CD14-positive monocyte (primary cell): Measurements from ENCODE around the gene HIBADH. TPM values are rescaled to one million over a fixed set of nuclear protein-coding genes. Genes with fewer than 3 reads are reported as not detected.

Source experiments
- DNase-seq, 3 donors: peaks; one replicate each; pipeline ENCODE4 v3.0.0-alpha.2; 2011 to 2022
- H2AFZ ChIP-seq: 2 replicates; pipeline ENCODE4 v1.6.0; 2012; ENCODE audit warnings: mild to moderate bottlenecking, low read depth, low read length, inconsistent platforms; ENCODE audit not compliant: insufficient read depth, poor library complexity, severe bottlenecking
- H3K27ac ChIP-seq, 2 donors: 1 replicate in 1 of 2; 2 replicates in 1 of 2; pipeline ENCODE4 v1.5.1; 2012 to 2013; ENCODE audit warnings: low read length in 2 of 2, control low read depth in 1 of 2, inconsistent platforms in 1 of 2, low read depth in 1 of 2, mild to moderate bottlenecking in 1 of 2
- H3K27me3 ChIP-seq, 2 donors: one replicate each; pipeline versions ENCODE4 v1.6.0 to v1.6.1; 2011 to 2013; ENCODE audit warnings: low read length in 2 of 2; ENCODE audit not compliant: control insufficient read depth in 2 of 2, insufficient read depth in 2 of 2
- H3K36me3 ChIP-seq, 2 donors: replicated peaks in 1 of 2; 1 replicate in 1 of 2; 2 replicates in 1 of 2; pipeline versions ENCODE4 v1.5.1 to v1.6.1; 2012 to 2013; ENCODE audit warnings: low read length in 2 of 2, control low read depth in 1 of 2, inconsistent platforms in 1 of 2, mild to moderate bottlenecking in 1 of 2; ENCODE audit not compliant: insufficient read depth in 2 of 2, control insufficient read depth in 1 of 2
- H3K4me1 ChIP-seq, 2 donors: 1 replicate in 1 of 2; 2 replicates in 1 of 2; pipeline versions ENCODE4 v1.5.1 to v1.6.1; 2012 to 2013; ENCODE audit warnings: low read length in 2 of 2, control low read depth in 1 of 2, inconsistent platforms in 1 of 2, mild to moderate bottlenecking in 1 of 2, moderate library complexity in 1 of 2; ENCODE audit not compliant: insufficient read depth in 2 of 2, control insufficient read depth in 1 of 2
- H3K4me2 ChIP-seq: replicated peaks from 2 replicates; pipeline ENCODE3; 2012; ENCODE audit warnings: low read length, moderate library complexity, mild to moderate bottlenecking; ENCODE audit not compliant: poor library complexity, severe bottlenecking; ENCODE audit errors: extremely low read depth
- H3K4me3 ChIP-seq, 3 experiments: fragments of 200-600 bp in 1 of 3; sonication (generic) in 1 of 3; replicated peaks in 1 of 3; 1 replicate in 2 of 3; 2 replicates in 1 of 3; pipeline ENCODE4 v1.5.1; 2011 to 2013; ENCODE audit warnings: low read length in 3 of 3, mild to moderate bottlenecking in 3 of 3, control low read depth in 2 of 3, low read depth in 2 of 3, inconsistent platforms in 1 of 3, moderate library complexity in 1 of 3
- H3K79me2 ChIP-seq: 2 replicates; pipeline ENCODE4 v1.6.0; 2012; ENCODE audit warnings: mild to moderate bottlenecking, control low read depth, inconsistent platforms, low read length, moderate library complexity; ENCODE audit not compliant: insufficient read depth
- H3K9ac ChIP-seq: 2 replicates; pipeline ENCODE4 v1.6.0; 2017; ENCODE audit warnings: low read length, mild to moderate bottlenecking; ENCODE audit not compliant: insufficient read depth, poor library complexity, severe bottlenecking
- H3K9me3 ChIP-seq, 2 donors: replicated peaks in 1 of 2; 1 replicate in 1 of 2; 2 replicates in 1 of 2; pipeline versions ENCODE4 v1.5.1 to v1.6.1; 2012 to 2013; ENCODE audit warnings: low read length in 2 of 2, control low read depth in 1 of 2; ENCODE audit not compliant: control insufficient read depth in 1 of 2, insufficient read depth in 1 of 2
- H4K20me1 ChIP-seq: 2 replicates; pipeline ENCODE4 v1.6.0; 2012; ENCODE audit warnings: mild to moderate bottlenecking, low read length, control low read depth, moderate library complexity; ENCODE audit not compliant: insufficient read depth
- H3K27ac Mint-ChIP-seq, 7 donors: one replicate each; pipeline ENCODE4 v1.8.0; 2020; ENCODE audit warnings: mild to moderate bottlenecking in 7 of 7, mixed read lengths in 7 of 7, moderate library complexity in 6 of 7, inconsistent platforms in 2 of 7
- H3K27me3 Mint-ChIP-seq, 3 donors: one replicate each; pipeline ENCODE4 v1.8.0; 2021 to 2022; ENCODE audit warnings: low read depth in 3 of 3, mild to moderate bottlenecking in 3 of 3, mixed read lengths in 3 of 3, moderate library complexity in 3 of 3, inconsistent platforms in 1 of 3
- H3K36me3 Mint-ChIP-seq, 2 donors: one replicate each; pipeline ENCODE4 v1.8.0; 2020; ENCODE audit warnings: mixed read lengths in 2 of 2, inconsistent platforms in 1 of 2, mild to moderate bottlenecking in 1 of 2
- H3K4me1 Mint-ChIP-seq: one replicate; pipeline ENCODE4 v1.8.0; 2020; ENCODE audit warnings: mild to moderate bottlenecking, mixed read lengths
- H3K4me3 Mint-ChIP-seq, 2 donors: one replicate each; pipeline ENCODE4 v1.8.0; 2020; ENCODE audit warnings: mild to moderate bottlenecking in 2 of 2, mixed read lengths in 2 of 2, moderate library complexity in 1 of 2
- H3K9me3 Mint-ChIP-seq, 7 donors: one replicate each; pipeline ENCODE4 v1.8.0; 2020 to 2022; ENCODE audit warnings: mixed read lengths in 7 of 7, mild to moderate bottlenecking in 6 of 7, moderate library complexity in 6 of 7, inconsistent platforms in 2 of 7
- CTCF ChIP-seq: fragments of 200-600 bp; IDR thresholded peaks from one replicate; pipeline ENCODE4 v1.8.0; 2022; ENCODE audit warnings: antibody characterized with exemption, mild to moderate bottlenecking
- WGBS: methylation state at CpG from one replicate; pipeline ENCODE4 v1.1.5; 2013; ENCODE audit warnings: missing lambda C conversion rate; ENCODE audit not compliant: insufficient coverage; 5-methylcytosine and 5-hydroxymethylcytosine counted together
- intact Hi-C, 2 donors: fragments of 100-400 bp; cut with micrococcal nuclease; formaldehyde crosslinking; loops; one replicate each; pipeline versions ENCODE4 v1.15.0 to v1.15.1; 2023
- polyA plus RNA-seq, 3 donors: library from polyadenylated mRNA; depleted of rRNA in 1 of 3; unstranded in 2 of 3; stranded (reverse) in 1 of 3; fragments of 300-500 nt in 2 of 3; fragments of >200 nt in 1 of 3; fragmentation: Illumina TruSeq in 2 of 3; gene quantifications; 1 replicate in 2 of 3; 2 replicates in 1 of 3; pipeline ENCODE4 v1.2.3, GENCODE V29; 2012 to 2021

Gene HIBADH
- polyA plus RNA-seq, 3 donors, result 8.9 to 29.1 (median 26.5) TPM

DNA sequence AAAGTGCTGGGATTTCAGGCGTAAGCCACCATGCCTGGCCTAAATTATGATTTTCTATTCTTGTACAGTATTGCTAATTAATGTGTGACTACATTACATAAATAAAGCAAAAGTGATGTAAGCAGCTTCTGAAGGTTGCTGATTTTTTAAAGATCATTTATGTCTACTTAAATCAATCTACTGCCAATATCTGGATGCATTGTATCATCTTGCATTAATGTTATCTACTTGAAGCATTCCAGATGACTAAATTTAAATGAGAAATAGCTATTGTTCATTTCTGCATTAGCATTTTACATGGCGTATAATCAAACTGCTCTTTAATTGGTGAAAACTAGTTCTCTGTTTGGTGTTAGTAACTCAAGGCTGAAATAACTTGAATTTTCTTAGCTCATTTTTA, 37.1 kb upstream of the HIBADH start:
- Histone ChIP-seq H3K27me3 (peaks cover 0 to 2% of the 10 kb centered on the region in 2 donors), H3K4me1 (peaks cover 21 to 29% of the 10 kb centered on the region in 2 donors), H3K9me3 (no peaks in the 10 kb centered on the region), H3K27ac (no peak overlapping the region), H3K4me2 (no peak overlapping the region), H3K4me3 (no peak overlapping the region), H2AFZ (no peak overlapping the region), H3K9ac (no peak overlapping the region), H4K20me1 (no peaks in the 10 kb centered on the region), H3K36me3 (no peaks in the 10 kb centered on the region), H3K79me2 (no peaks in the 10 kb centered on the region)
- Mint-ChIP-seq H3K27me3 (peaks cover 0 to 5% (median 3%) of the 10 kb centered on the region in 3 donors), H3K4me1 (peaks cover 25% of the 10 kb centered on the region), H3K36me3 (no peaks in the 10 kb centered on the region), H3K27ac (no peak overlapping the region), H3K9me3 (peaks cover 0 to 2% (median 0%) of the 10 kb centered on the region in 7 donors), H3K4me3 (no peak overlapping the region)
- intact Hi-C loops, result loop anchor here (5.0 to 10.0 kb wide), 2 partner anchors 37 to 45 kb away; partner anchors contain the start of genes HIBADH (in 1 of the 2) and TAX1BP1 (in 1 of the 2)
- DNase-seq, result no peak
- TF ChIP-seq CTCF, result no peak
- WGBS, result no CpG with 5 or more reads among the region's 2 CpGs

- intact Hi-C loops, result loop anchor here (5.0 to 10.0 kb wide), 2 partner anchors 36 to 47 kb away; partner anchors contain the start of genes HIBADH (in 1 of the 2) and TAX1BP1 (in 1 of the 2)
- H3K36me3 ChIP-seq, result no peaks in the 10 kb centered on the region
- no peaks in the 10 kb centered on the region for H3K27me3 ChIP-seq
- no peak for TF ChIP-seq CTCF
- H3K27ac ChIP-seq, result peak overlapping the region; percentile 65 to 89
- H3K9me3 Mint-ChIP-seq, result peaks cover 0 to 2% (median 0%) of the 10 kb centered on the region in 7 donors
- peaks cover 0 to 2% (median 0%) of the 10 kb centered on the region in 3 donors for H3K27me3 Mint-ChIP-seq
- peak overlapping the region in 1 of 2 donors; percentile 39 for H3K4me3 Mint-ChIP-seq
- H3K9ac ChIP-seq, result peak overlapping the region; percentile 22
- H3K4me1 Mint-ChIP-seq, result peaks cover 36% of the 10 kb centered on the region
- peak overlapping the region in 1 of 3 experiments; percentile 17 for H3K4me3 ChIP-seq
- no peaks in the 10 kb centered on the region for H3K9me3 ChIP-seq
- WGBS, result 3% methylated on average over 3 of the region's 3 CpGs
- no peaks in the 10 kb centered on the region for H4K20me1 ChIP-seq
- DNase-seq, result peak; percentile 86 to 93 (median 91)
- H3K27ac Mint-ChIP-seq, result peak overlapping the region; percentile 88 to 99 (median 95)
- H3K36me3 Mint-ChIP-seq, result no peaks in the 10 kb centered on the region
- peak overlapping the region; percentile 54 for H3K4me2 ChIP-seq
- H3K79me2 ChIP-seq, result no peaks in the 10 kb centered on the region
- no peak overlapping the region for H2AFZ ChIP-seq
- H3K4me1 ChIP-seq, result peaks cover 34 to 44% of the 10 kb centered on the region in 2 donors
These were observed 35.3 kb upstream of the HIBADH start for GRCh38 chr7:27697861-27698430.
